ENCODE data around the gene RREB1. TPM values are rescaled to one million over a fixed set of nuclear protein-coding genes. Genes with fewer than 3 reads are reported as not detected.
"Not testable (repeated sequence)": the region's sequence is repeated elsewhere in the genome, so short reads cannot be mapped to it uniquely, and the experiment has no call there.

RREB1 gene
- total RNA-seq, 3 donors from 2014 or later, result 64.9 to 85.9 (median 74.7) TPM

DNA sequence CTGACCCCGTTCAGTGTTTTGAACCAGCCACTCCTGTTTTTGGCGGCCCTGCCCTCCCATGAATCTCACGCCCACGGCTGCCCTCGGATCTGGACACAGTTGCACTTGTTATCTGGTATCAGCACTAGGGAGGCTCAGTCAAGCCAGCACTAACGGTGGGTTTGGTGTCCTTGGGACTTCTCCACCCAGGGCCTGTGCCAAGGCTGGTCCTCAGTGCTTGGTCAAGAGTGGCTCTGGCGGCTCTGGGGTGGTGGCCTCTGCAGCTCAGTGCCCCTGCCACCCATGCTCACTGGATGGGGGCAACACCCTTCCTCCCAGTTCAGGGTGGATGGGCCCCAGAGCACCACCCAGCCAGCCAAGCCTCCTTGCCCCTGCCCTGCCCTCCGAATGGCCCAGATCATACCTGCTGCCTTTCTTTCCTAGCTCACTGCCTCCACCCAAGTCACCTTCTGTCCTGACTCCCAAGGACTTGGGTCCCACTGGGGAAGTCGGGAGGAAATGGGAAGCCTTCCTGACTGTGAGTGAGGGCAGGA lies 150.5 kb downstream of the RREB1 start:
- no peak for ATAC-seq
- peaks cover 4% of the 10 kb centered on the region for H3K9me3 ChIP-seq
- DNase-seq, result peak in 1 of 3 donors; percentile 16
- intact Hi-C loops (cut with DNase I, micrococcal nuclease), result no loop called here
- no peak overlapping the region for H3K4me3 ChIP-seq
- TF ChIP-seq, protein P1, sequence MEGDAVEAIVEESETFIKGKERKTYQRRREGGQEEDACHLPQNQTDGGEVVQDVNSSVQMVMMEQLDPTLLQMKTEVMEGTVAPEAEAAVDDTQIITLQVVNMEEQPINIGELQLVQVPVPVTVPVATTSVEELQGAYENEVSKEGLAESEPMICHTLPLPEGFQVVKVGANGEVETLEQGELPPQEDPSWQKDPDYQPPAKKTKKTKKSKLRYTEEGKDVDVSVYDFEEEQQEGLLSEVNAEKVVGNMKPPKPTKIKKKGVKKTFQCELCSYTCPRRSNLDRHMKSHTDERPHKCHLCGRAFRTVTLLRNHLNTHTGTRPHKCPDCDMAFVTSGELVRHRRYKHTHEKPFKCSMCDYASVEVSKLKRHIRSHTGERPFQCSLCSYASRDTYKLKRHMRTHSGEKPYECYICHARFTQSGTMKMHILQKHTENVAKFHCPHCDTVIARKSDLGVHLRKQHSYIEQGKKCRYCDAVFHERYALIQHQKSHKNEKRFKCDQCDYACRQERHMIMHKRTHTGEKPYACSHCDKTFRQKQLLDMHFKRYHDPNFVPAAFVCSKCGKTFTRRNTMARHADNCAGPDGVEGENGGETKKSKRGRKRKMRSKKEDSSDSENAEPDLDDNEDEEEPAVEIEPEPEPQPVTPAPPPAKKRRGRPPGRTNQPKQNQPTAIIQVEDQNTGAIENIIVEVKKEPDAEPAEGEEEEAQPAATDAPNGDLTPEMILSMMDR (IDR thresholded peaks at IDR 0.05), result no peak
- H3K36me3 ChIP-seq (ENCODE audit: low read depth), result no peaks in the 10 kb centered on the region
- H3K4me1 ChIP-seq (ENCODE audit: low read depth), result peaks cover 11% of the 10 kb centered on the region

- peak; percentile 14 for ATAC-seq
- Histone ChIP-seq H3K36me3 (ENCODE audit: low read depth) (no peaks in the 10 kb centered on the region), H3K9me3 (peaks cover 4% of the 10 kb centered on the region), H3K4me3 (no peak overlapping the region), H3K4me1 (ENCODE audit: low read depth) (peaks cover 11% of the 10 kb centered on the region)
- peak in 1 of 3 donors; percentile 25 for DNase-seq
- TF ChIP-seq, protein P1 (IDR thresholded peaks at IDR 0.05), result no peak
- intact Hi-C loops (cut with DNase I, micrococcal nuclease), result no loop called here
These were observed 152.7 kb downstream of the RREB1 start for GRCh38 chr6:7260291-7261031.

GRCh38 chr6:7261032-7261841 lies 153.5 kb downstream of the RREB1 start:
- ATAC-seq, result peak; percentile 97
- H3K36me3 ChIP-seq (ENCODE audit: low read depth), result no peaks in the 10 kb centered on the region
- intact Hi-C loops (cut with DNase I, micrococcal nuclease), result no loop called here
- H3K4me3 ChIP-seq, result peak overlapping the region; percentile 35
- TF ChIP-seq, protein P1 (IDR thresholded peaks at IDR 0.05), result no peak
- no peaks in the 10 kb centered on the region for H3K9me3 ChIP-seq
- DNase-seq, result peak; percentile 85 to 91 (median 89)
- peaks cover 11% of the 10 kb centered on the region for H3K4me1 ChIP-seq (ENCODE audit: low read depth)

DNA sequence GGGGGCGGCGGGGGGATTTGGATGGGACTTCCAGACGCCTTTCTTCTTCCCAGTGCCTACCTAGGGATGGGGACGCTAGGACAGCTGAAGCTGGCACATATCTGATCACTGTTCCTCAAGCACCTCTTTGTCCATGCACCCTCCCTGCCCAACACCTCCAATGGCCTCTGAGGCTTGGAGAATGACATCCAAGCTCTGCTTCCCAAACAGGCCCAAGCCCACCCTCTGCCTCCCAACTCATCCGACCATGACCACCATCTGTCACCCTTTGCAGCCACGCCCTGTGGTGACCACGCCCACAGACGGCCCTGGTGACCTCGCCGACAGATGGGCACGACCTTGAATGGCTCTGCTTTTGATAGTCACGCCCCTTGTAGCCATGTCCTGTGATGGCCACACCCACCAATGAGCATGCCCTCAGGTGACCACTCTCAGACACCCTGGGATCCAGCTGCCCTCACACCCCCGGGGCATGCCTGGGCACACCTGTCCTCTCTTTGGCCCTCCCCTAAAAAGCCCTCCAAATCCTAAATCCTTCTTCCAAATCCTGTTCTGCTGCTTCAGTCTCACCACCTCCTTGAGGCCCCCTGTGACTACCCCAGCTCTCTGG lies 154.2 kb downstream of the RREB1 start:
- H3K36me3 ChIP-seq (ENCODE audit: low read depth), result no peaks in the 10 kb centered on the region
- ATAC-seq, result peak; percentile 32
- TF ChIP-seq, protein P1 (IDR thresholded peaks at IDR 0.05), result no peak
- H3K4me1 ChIP-seq (ENCODE audit: low read depth), result peaks cover 11% of the 10 kb centered on the region
- no peaks in the 10 kb centered on the region for H3K9me3 ChIP-seq
- peak; percentile 71 to 76 (median 73) for DNase-seq
- intact Hi-C loops (cut with DNase I, micrococcal nuclease), result no loop called here
- no peak overlapping the region for H3K4me3 ChIP-seq

GRCh38 chr6:7262746-7263518 lies 155.2 kb downstream of the RREB1 start:
- peaks cover 11% of the 10 kb centered on the region for H3K4me1 ChIP-seq (ENCODE audit: low read depth)
- no peaks in the 10 kb centered on the region for H3K9me3 ChIP-seq
- H3K4me3 ChIP-seq, result no peak overlapping the region
- TF ChIP-seq, protein P1 (IDR thresholded peaks at IDR 0.05), result no peak
- no peak for ATAC-seq
- no peaks in the 10 kb centered on the region for H3K36me3 ChIP-seq (ENCODE audit: low read depth)
- intact Hi-C loops (cut with DNase I, micrococcal nuclease), result no loop called here
- DNase-seq, result peak in 1 of 3 donors; percentile 10

- H3K36me3 ChIP-seq (ENCODE audit: low read depth); ATAC-seq; H3K4me3 ChIP-seq; intact Hi-C loops (cut with DNase I, micrococcal nuclease); H3K9me3 ChIP-seq: not testable (repeated sequence)
- DNase-seq, result peak in 1 of 3 donors; percentile 22
- H3K4me1 ChIP-seq (ENCODE audit: low read depth), result peaks cover 11% of the 10 kb centered on the region
These were observed 155.7 kb downstream of the RREB1 start for GRCh38 chr6:7263519-7263805.

Data from mucosa of descending colon (tissue), 3 donors.